ENCODE measurements around the gene CD4.
A peak's percentile ranks its signal among the peaks of the same experiment; 100 is the strongest.

CD4 gene

GRCh38 chr12:6757028-6757690 is 32.2 kb upstream of the CD4 start:
- no peak for TF ChIP-seq CTCF (IDR thresholded peaks at IDR 0.05; ENCODE audit: borderline replicate concordance, control extremely low read depth, extremely low read depth, insufficient read depth, missing control alignments)
- DNase-seq (ENCODE audit: low spot score): no peak
- in situ Hi-C loops (cut with MboI; ENCODE audit: low sequenced_read_pairs, unreplicated experiment): loop anchor here (10.0 kb wide), 1 partner anchor 68 kb away; the partner anchor contains the start of genes GPR162 and P3H3

- in situ Hi-C loops (cut with MboI; ENCODE audit: low sequenced_read_pairs, unreplicated experiment): loop anchor here (10.0 kb wide), 1 partner anchor 66 kb away; the partner anchor contains the start of genes GPR162 and P3H3
- TF ChIP-seq CTCF (IDR thresholded peaks at IDR 0.05; ENCODE audit: borderline replicate concordance, control extremely low read depth, extremely low read depth, insufficient read depth, missing control alignments): no peak
- DNase-seq (ENCODE audit: low spot score): no peak
Observed at GRCh38 chr12:6758506-6759095, 30.7 kb upstream of the CD4 start.

GRCh38 chr12:6759741-6760140 is 29.6 kb upstream of the CD4 start:
- no peak for TF ChIP-seq CTCF (IDR thresholded peaks at IDR 0.05; ENCODE audit: borderline replicate concordance, control extremely low read depth, extremely low read depth, insufficient read depth, missing control alignments)
- in situ Hi-C loops (cut with MboI; ENCODE audit: low sequenced_read_pairs, unreplicated experiment): loop anchor here (10.0 kb wide), 1 partner anchor 65 kb away; the partner anchor contains the start of genes GPR162 and P3H3

GRCh38 chr12:6763380-6763779 is 25.9 kb upstream of the CD4 start:
- TF ChIP-seq CTCF (IDR thresholded peaks at IDR 0.05; ENCODE audit: borderline replicate concordance, control extremely low read depth, extremely low read depth, insufficient read depth, missing control alignments): no peak

More at GRCh38 chr12:6759741-6760140, 29.6 kb upstream of the CD4 start:
- no peak for DNase-seq (ENCODE audit: low spot score)

GRCh38 chr12:6764011-6764828 is 25.1 kb upstream of the CD4 start:
- peak; percentile 97 for DNase-seq (ENCODE audit: low spot score)
- in situ Hi-C loops (cut with MboI; ENCODE audit: low sequenced_read_pairs, unreplicated experiment): no loop called here
- TF ChIP-seq CTCF (IDR thresholded peaks at IDR 0.05; ENCODE audit: borderline replicate concordance, control extremely low read depth, extremely low read depth, insufficient read depth, missing control alignments): no peak

More at GRCh38 chr12:6763380-6763779, 25.9 kb upstream of the CD4 start:
- no peak for DNase-seq (ENCODE audit: low spot score)
- in situ Hi-C loops (cut with MboI; ENCODE audit: low sequenced_read_pairs, unreplicated experiment): no loop called here

DNA sequence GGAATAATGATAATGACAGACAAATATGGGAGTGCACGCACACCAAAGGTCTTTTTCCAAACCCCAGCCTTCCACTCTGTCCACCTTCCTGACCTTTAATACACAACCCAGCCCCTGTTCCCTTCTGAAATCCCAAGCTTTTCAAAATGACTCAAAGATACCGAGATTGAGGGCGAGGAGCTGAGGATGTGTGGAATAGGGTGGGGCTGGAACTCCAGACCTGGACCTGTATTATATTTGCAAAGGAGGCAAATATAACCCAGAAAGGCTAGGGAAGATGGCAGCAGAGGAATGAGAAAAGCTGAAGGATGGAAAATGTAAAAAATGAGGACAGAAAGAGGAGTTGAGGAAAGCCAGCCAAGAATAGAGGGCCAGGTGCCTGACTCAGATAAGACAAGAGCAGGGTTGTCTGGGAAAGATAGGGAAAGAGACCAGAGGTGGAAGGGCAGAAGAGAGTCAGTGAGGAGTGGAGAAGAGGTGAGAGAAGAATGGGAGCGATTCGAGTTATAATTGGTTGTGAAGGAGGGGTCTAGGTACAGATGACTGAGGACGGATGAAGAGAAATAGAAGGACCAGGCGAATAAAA is 24.2 kb upstream of the CD4 start:
- no peak for DNase-seq (ENCODE audit: low spot score)
- in situ Hi-C loops (cut with MboI; ENCODE audit: low sequenced_read_pairs, unreplicated experiment): no loop called here
- TF ChIP-seq CTCF (IDR thresholded peaks at IDR 0.05; ENCODE audit: borderline replicate concordance, control extremely low read depth, extremely low read depth, insufficient read depth, missing control alignments): no peak

Measured in GM13976 (cell line).